ENCODE data around the gene STAU1.
"Not testable (repeated sequence)": the region's sequence is repeated elsewhere in the genome, so short reads cannot be mapped to it uniquely, and the experiment has no call there.

STAU1 gene

GRCh38 chr20:49151436-49151835 is 36.7 kb downstream of the STAU1 start:
- Histone ChIP-seq H3K27ac (ENCODE audit: low read depth, low read length) (no peak overlapping the region), H3K4me1 (ENCODE audit: control insufficient read depth in 1 of 2, insufficient read depth in 2 of 2, low read length in 2 of 2) (no peaks in the 10 kb centered on the region), H3K36me3 (ENCODE audit: control insufficient read depth in 1 of 2, insufficient read depth in 2 of 2, low read length in 2 of 2) (peaks cover 30 to 58% of the 10 kb centered on the region in 2 donors), H3K9ac (ENCODE audit: low read depth in 1 of 2, low read length in 2 of 2) (no peak overlapping the region), H3K27me3 (ENCODE audit: control insufficient read depth in 1 of 2, insufficient read depth in 2 of 2, low read length in 2 of 2) (no peaks in the 10 kb centered on the region), H3K4me3 (ENCODE audit: low read depth in 1 of 2, low read length in 2 of 2) (no peak overlapping the region), H3K9me3 (ENCODE audit: control insufficient read depth in 1 of 2, low read length in 2 of 2) (no peaks in the 10 kb centered on the region)

- H3K9ac ChIP-seq (ENCODE audit: low read depth in 1 of 2, low read length in 2 of 2), result no peak overlapping the region
Measured at GRCh38 chr20:49149281-49150045, 38.7 kb downstream of the STAU1 start.

GRCh38 chr20:49148601-49149000 is 39.5 kb downstream of the STAU1 start:
- Histone ChIP-seq H3K9ac (ENCODE audit: low read depth in 1 of 2, low read length in 2 of 2) (no peak overlapping the region), H3K4me3 (ENCODE audit: low read depth in 1 of 2, low read length in 2 of 2) (no peak overlapping the region), H3K9me3 (ENCODE audit: control insufficient read depth in 1 of 2, low read length in 2 of 2) (no peaks in the 10 kb centered on the region), H3K27ac (ENCODE audit: low read depth, low read length) (no peak overlapping the region), H3K4me1 (ENCODE audit: control insufficient read depth in 1 of 2, insufficient read depth in 2 of 2, low read length in 2 of 2) (no peaks in the 10 kb centered on the region), H3K27me3 (ENCODE audit: control insufficient read depth in 1 of 2, insufficient read depth in 2 of 2, low read length in 2 of 2) (no peaks in the 10 kb centered on the region), H3K36me3 (ENCODE audit: control insufficient read depth in 1 of 2, insufficient read depth in 2 of 2, low read length in 2 of 2) (peaks cover 29 to 69% of the 10 kb centered on the region in 2 donors)

More at GRCh38 chr20:49149281-49150045, 38.7 kb downstream of the STAU1 start:
- no peaks in the 10 kb centered on the region for H3K4me1 ChIP-seq (ENCODE audit: control insufficient read depth in 1 of 2, insufficient read depth in 2 of 2, low read length in 2 of 2)
- no peaks in the 10 kb centered on the region for H3K27me3 ChIP-seq (ENCODE audit: control insufficient read depth in 1 of 2, insufficient read depth in 2 of 2, low read length in 2 of 2)
- H3K27ac ChIP-seq (ENCODE audit: low read depth, low read length), result no peak overlapping the region
- peaks cover 29 to 60% of the 10 kb centered on the region in 2 donors for H3K36me3 ChIP-seq (ENCODE audit: control insufficient read depth in 1 of 2, insufficient read depth in 2 of 2, low read length in 2 of 2)
- H3K4me3 ChIP-seq (ENCODE audit: low read depth in 1 of 2, low read length in 2 of 2), result no peak overlapping the region
- H3K9me3 ChIP-seq (ENCODE audit: control insufficient read depth in 1 of 2, low read length in 2 of 2), result no peaks in the 10 kb centered on the region

- H3K4me1 ChIP-seq (ENCODE audit: control insufficient read depth in 1 of 2, insufficient read depth in 2 of 2, low read length in 2 of 2), result no peaks in the 10 kb centered on the region
- no peak overlapping the region for H3K4me3 ChIP-seq (ENCODE audit: low read depth in 1 of 2, low read length in 2 of 2)
- H3K9me3 ChIP-seq (ENCODE audit: control insufficient read depth in 1 of 2, low read length in 2 of 2), result no peaks in the 10 kb centered on the region
- H3K27ac ChIP-seq (ENCODE audit: low read depth, low read length), result no peak overlapping the region
- H3K27me3 ChIP-seq (ENCODE audit: control insufficient read depth in 1 of 2, insufficient read depth in 2 of 2, low read length in 2 of 2), result no peaks in the 10 kb centered on the region
- H3K36me3 ChIP-seq (ENCODE audit: control insufficient read depth in 1 of 2, insufficient read depth in 2 of 2, low read length in 2 of 2), result peaks cover 29 to 69% of the 10 kb centered on the region in 2 donors
- H3K9ac ChIP-seq (ENCODE audit: low read depth in 1 of 2, low read length in 2 of 2), result no peak overlapping the region
Measured at GRCh38 chr20:49147296-49147695, 40.8 kb downstream of the STAU1 start.

GRCh38 chr20:49146442-49147225 is 41.5 kb downstream of the STAU1 start:
- Histone ChIP-seq H3K4me1 (ENCODE audit: control insufficient read depth in 1 of 2, insufficient read depth in 2 of 2, low read length in 2 of 2) (no peaks in the 10 kb centered on the region), H3K9me3 (ENCODE audit: control insufficient read depth in 1 of 2, low read length in 2 of 2) (no peaks in the 10 kb centered on the region), H3K27ac (ENCODE audit: low read depth, low read length) (no peak overlapping the region), H3K36me3 (ENCODE audit: control insufficient read depth in 1 of 2, insufficient read depth in 2 of 2, low read length in 2 of 2) (peaks cover 25 to 63% of the 10 kb centered on the region in 2 donors), H3K27me3 (ENCODE audit: control insufficient read depth in 1 of 2, insufficient read depth in 2 of 2, low read length in 2 of 2) (no peaks in the 10 kb centered on the region), H3K9ac (ENCODE audit: low read depth in 1 of 2, low read length in 2 of 2) (no peak overlapping the region), H3K4me3 (ENCODE audit: low read depth in 1 of 2, low read length in 2 of 2) (no peak overlapping the region)

- H3K4me3 ChIP-seq (ENCODE audit: low read depth in 1 of 2, low read length in 2 of 2), result no peak overlapping the region
- H3K9ac ChIP-seq (ENCODE audit: low read depth in 1 of 2, low read length in 2 of 2), result no peak overlapping the region
- H3K27me3 ChIP-seq (ENCODE audit: control insufficient read depth in 1 of 2, insufficient read depth in 2 of 2, low read length in 2 of 2), result no peaks in the 10 kb centered on the region
- H3K4me1 ChIP-seq (ENCODE audit: control insufficient read depth in 1 of 2, insufficient read depth in 2 of 2, low read length in 2 of 2), result no peaks in the 10 kb centered on the region
- no peaks in the 10 kb centered on the region for H3K9me3 ChIP-seq (ENCODE audit: control insufficient read depth in 1 of 2, low read length in 2 of 2)
- H3K27ac ChIP-seq (ENCODE audit: low read depth, low read length), result no peak overlapping the region
- peaks cover 3 to 19% of the 10 kb centered on the region in 2 donors for H3K36me3 ChIP-seq (ENCODE audit: control insufficient read depth in 1 of 2, insufficient read depth in 2 of 2, low read length in 2 of 2)
Measured at GRCh38 chr20:49140834-49141233, 47.3 kb downstream of the STAU1 start.

- Histone ChIP-seq H3K9ac (ENCODE audit: low read depth in 1 of 2, low read length in 2 of 2) (no peak overlapping the region), H3K4me1 (ENCODE audit: control insufficient read depth in 1 of 2, insufficient read depth in 2 of 2, low read length in 2 of 2) (no peaks in the 10 kb centered on the region), H3K4me3 (ENCODE audit: low read depth in 1 of 2, low read length in 2 of 2) (no peak overlapping the region), H3K27ac (ENCODE audit: low read depth, low read length) (no peak overlapping the region), H3K9me3 (ENCODE audit: control insufficient read depth in 1 of 2, low read length in 2 of 2) (no peaks in the 10 kb centered on the region), H3K36me3 (ENCODE audit: control insufficient read depth in 1 of 2, insufficient read depth in 2 of 2, low read length in 2 of 2) (peaks cover 3 to 23% of the 10 kb centered on the region in 2 donors), H3K27me3 (ENCODE audit: control insufficient read depth in 1 of 2, insufficient read depth in 2 of 2, low read length in 2 of 2) (no peaks in the 10 kb centered on the region)
Measured at GRCh38 chr20:49140411-49140810, 47.7 kb downstream of the STAU1 start.

GRCh38 chr20:49138431-49138830 is 49.7 kb downstream of the STAU1 start:
- no peaks in the 10 kb centered on the region for H3K27me3 ChIP-seq (ENCODE audit: control insufficient read depth in 1 of 2, insufficient read depth in 2 of 2, low read length in 2 of 2)
- no peak overlapping the region for H3K9ac ChIP-seq (ENCODE audit: low read depth in 1 of 2, low read length in 2 of 2)
- no peak overlapping the region for H3K27ac ChIP-seq (ENCODE audit: low read depth, low read length)
- H3K9me3 ChIP-seq (ENCODE audit: control insufficient read depth in 1 of 2, low read length in 2 of 2), result no peaks in the 10 kb centered on the region
- peaks cover 0 to under 1% of the 10 kb centered on the region in 2 donors for H3K4me1 ChIP-seq (ENCODE audit: control insufficient read depth in 1 of 2, insufficient read depth in 2 of 2, low read length in 2 of 2)
- peaks cover 5 to 24% of the 10 kb centered on the region in 2 donors for H3K36me3 ChIP-seq (ENCODE audit: control insufficient read depth in 1 of 2, insufficient read depth in 2 of 2, low read length in 2 of 2)
- no peak overlapping the region for H3K4me3 ChIP-seq (ENCODE audit: low read depth in 1 of 2, low read length in 2 of 2)

GRCh38 chr20:49136817-49137571 is 51.1 kb downstream of the STAU1 start:
- Histone ChIP-seq H3K9ac (ENCODE audit: low read depth in 1 of 2, low read length in 2 of 2) (no peak overlapping the region), H3K4me1 (ENCODE audit: control insufficient read depth in 1 of 2, insufficient read depth in 2 of 2, low read length in 2 of 2) (peaks cover 0 to 5% of the 10 kb centered on the region in 2 donors), H3K9me3 (ENCODE audit: control insufficient read depth in 1 of 2, low read length in 2 of 2) (no peaks in the 10 kb centered on the region), H3K4me3 (ENCODE audit: low read depth in 1 of 2, low read length in 2 of 2) (no peak overlapping the region), H3K27me3 (ENCODE audit: control insufficient read depth in 1 of 2, insufficient read depth in 2 of 2, low read length in 2 of 2) (no peaks in the 10 kb centered on the region), H3K36me3 (ENCODE audit: control insufficient read depth in 1 of 2, insufficient read depth in 2 of 2, low read length in 2 of 2) (peaks cover 6 to 28% of the 10 kb centered on the region in 2 donors), H3K27ac (ENCODE audit: low read depth, low read length) (no peak overlapping the region)

GRCh38 chr20:49134797-49135196 is 53.3 kb downstream of the STAU1 start:
- peaks cover 12 to 44% of the 10 kb centered on the region in 2 donors for H3K36me3 ChIP-seq (ENCODE audit: control insufficient read depth in 1 of 2, insufficient read depth in 2 of 2, low read length in 2 of 2)
- H3K4me3 ChIP-seq (ENCODE audit: low read depth in 1 of 2, low read length in 2 of 2); H3K4me1 ChIP-seq (ENCODE audit: control insufficient read depth in 1 of 2, insufficient read depth in 2 of 2, low read length in 2 of 2); H3K27me3 ChIP-seq (ENCODE audit: control insufficient read depth in 1 of 2, insufficient read depth in 2 of 2, low read length in 2 of 2); H3K27ac ChIP-seq (ENCODE audit: low read depth, low read length); H3K9me3 ChIP-seq (ENCODE audit: control insufficient read depth in 1 of 2, low read length in 2 of 2); H3K9ac ChIP-seq (ENCODE audit: low read depth in 1 of 2, low read length in 2 of 2): not testable (repeated sequence)
